Naive B cell (primary cell): ENCODE results near the gene MCCC2. TPM values are rescaled to one million over a fixed set of nuclear protein-coding genes. Genes with fewer than 3 reads are reported as not detected.
"Not testable (repeated sequence)": the region's sequence is repeated elsewhere in the genome, so short reads cannot be mapped to it uniquely, and the experiment has no call there.

Experiments used
- ATAC-seq, 2 donors: fragments of 150-1000 bp; cut with Tn5 transposase; 2 replicates each; pipeline ENCODE4 v1.10.0; 2021; ENCODE audit warnings: low read depth in 2 of 2, mild to moderate bottlenecking in 2 of 2, moderate library complexity in 2 of 2
- DNase-seq: peaks from one replicate; pipeline ENCODE4 v3.0.0; 2022
- H3K27ac Mint-ChIP-seq, 6 donors: one replicate each; pipeline ENCODE4 v1.8.0; 2020 to 2022; ENCODE audit warnings: mild to moderate bottlenecking in 6 of 6, mixed read lengths in 6 of 6, moderate library complexity in 5 of 6, inconsistent platforms in 2 of 6
- H3K27me3 Mint-ChIP-seq, 3 donors: one replicate each; pipeline ENCODE4 v1.8.0; 2021 to 2022; ENCODE audit warnings: mixed read lengths in 3 of 3, mild to moderate bottlenecking in 1 of 3
- H3K36me3 Mint-ChIP-seq, 2 donors: one replicate each; pipeline ENCODE4 v1.8.0; 2020 to 2022; ENCODE audit warnings: mixed read lengths in 2 of 2, inconsistent platforms in 1 of 2, mild to moderate bottlenecking in 1 of 2
- H3K4me1 Mint-ChIP-seq, 3 donors: one replicate each; pipeline ENCODE4 v1.8.0; 2020 to 2022; ENCODE audit warnings: mixed read lengths in 3 of 3, inconsistent platforms in 1 of 3, mild to moderate bottlenecking in 1 of 3, moderate library complexity in 1 of 3
- H3K4me3 Mint-ChIP-seq, 8 donors: one replicate each; pipeline ENCODE4 v1.8.0; 2020 to 2022; ENCODE audit warnings: mild to moderate bottlenecking in 8 of 8, mixed read lengths in 8 of 8, moderate library complexity in 8 of 8, inconsistent platforms in 2 of 8
- H3K9me3 Mint-ChIP-seq, 7 donors: one replicate each; pipeline ENCODE4 v1.8.0; 2020 to 2022; ENCODE audit warnings: mixed read lengths in 7 of 7, mild to moderate bottlenecking in 5 of 7, inconsistent platforms in 2 of 7, moderate library complexity in 1 of 7
- polyA plus RNA-seq, 6 donors: library from polyadenylated mRNA; unstranded; fragments of 300-500 nt; fragmentation: Illumina TruSeq; gene quantifications; one replicate each; pipeline ENCODE4 v1.2.3, GENCODE V29; 2021; ENCODE audit warnings: low read depth in 6 of 6

MCCC2 gene
- polyA plus RNA-seq, 6 donors from 2014 or later, result 27.3 to 42.1 (median 35.4) TPM

DNA sequence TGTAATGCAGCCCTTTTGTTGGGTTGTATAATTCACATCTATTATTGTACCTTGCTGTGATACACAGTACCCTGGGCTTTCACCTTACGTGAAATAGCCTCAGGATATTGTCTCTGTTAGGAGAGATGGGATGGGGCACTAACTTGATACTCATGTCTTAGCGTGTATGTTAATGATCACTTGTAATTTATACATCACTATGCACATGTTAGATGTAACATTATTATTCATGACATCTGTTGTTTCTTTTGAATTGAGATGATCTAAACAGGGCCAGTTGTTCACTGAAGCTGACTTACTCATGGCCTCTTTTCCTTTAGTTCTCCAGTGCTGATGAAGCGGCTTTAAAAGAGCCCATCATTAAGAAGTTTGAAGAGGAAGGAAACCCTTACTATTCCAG, 65.2 kb downstream of the MCCC2 start:
- Mint-ChIP-seq H3K27me3 (no peaks in the 10 kb centered on the region), H3K27ac (peak overlapping the region in 1 of 6 donors; percentile 72), H3K36me3 (peaks cover 33 to 55% of the 10 kb centered on the region in 2 donors)

DNA sequence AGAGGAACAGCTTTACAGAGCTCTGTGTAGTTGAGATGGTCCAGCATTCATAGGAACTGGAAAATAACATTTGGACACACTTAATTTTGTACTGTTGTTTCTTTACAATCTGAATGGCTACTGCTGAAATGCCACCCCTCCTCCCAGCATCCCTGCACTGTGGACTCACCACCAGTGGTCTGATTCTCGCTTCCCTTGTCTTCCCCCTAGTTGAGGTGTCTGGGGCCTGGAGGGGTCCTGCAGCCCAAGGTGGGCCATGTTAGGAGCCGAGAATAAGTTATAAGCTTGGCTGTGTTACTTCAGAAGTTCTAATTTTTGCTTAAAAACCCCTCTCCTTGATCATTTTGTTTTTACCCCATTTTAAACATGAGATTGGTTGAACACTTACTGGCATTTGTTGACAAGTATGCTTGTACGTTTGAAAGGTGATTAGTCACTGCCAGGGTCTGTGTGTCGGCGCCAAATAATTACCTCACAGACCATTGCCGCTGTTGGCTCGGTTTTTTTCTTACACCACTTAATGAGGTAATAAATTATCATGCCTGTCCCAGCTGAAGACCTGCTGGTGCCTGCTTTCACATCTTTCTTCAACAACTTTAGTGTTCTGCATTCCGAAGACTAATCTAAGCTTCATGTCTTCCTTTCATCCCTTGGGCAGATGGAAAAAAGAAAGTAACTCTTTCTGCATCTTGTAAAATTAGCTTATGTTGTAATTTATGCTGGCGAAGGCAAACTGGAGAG, 65.8 kb downstream of the MCCC2 start:
- no peak overlapping the region for H3K4me3 Mint-ChIP-seq
- no peak for ATAC-seq
- peaks cover 33 to 61% of the 10 kb centered on the region in 2 donors for H3K36me3 Mint-ChIP-seq
- DNase-seq, result no peak
- no peaks in the 10 kb centered on the region for H3K4me1 Mint-ChIP-seq
- H3K9me3 Mint-ChIP-seq, result no peaks in the 10 kb centered on the region
- no peaks in the 10 kb centered on the region for H3K27me3 Mint-ChIP-seq
- peak overlapping the region in 1 of 6 donors; percentile 72 for H3K27ac Mint-ChIP-seq

More for the DNA sequence above, 65.2 kb downstream of the MCCC2 start:
- Mint-ChIP-seq H3K4me1 (no peaks in the 10 kb centered on the region), H3K4me3 (no peak overlapping the region), H3K9me3 (no peaks in the 10 kb centered on the region)
- DNase-seq, result no peak
- ATAC-seq, result no peak

DNA sequence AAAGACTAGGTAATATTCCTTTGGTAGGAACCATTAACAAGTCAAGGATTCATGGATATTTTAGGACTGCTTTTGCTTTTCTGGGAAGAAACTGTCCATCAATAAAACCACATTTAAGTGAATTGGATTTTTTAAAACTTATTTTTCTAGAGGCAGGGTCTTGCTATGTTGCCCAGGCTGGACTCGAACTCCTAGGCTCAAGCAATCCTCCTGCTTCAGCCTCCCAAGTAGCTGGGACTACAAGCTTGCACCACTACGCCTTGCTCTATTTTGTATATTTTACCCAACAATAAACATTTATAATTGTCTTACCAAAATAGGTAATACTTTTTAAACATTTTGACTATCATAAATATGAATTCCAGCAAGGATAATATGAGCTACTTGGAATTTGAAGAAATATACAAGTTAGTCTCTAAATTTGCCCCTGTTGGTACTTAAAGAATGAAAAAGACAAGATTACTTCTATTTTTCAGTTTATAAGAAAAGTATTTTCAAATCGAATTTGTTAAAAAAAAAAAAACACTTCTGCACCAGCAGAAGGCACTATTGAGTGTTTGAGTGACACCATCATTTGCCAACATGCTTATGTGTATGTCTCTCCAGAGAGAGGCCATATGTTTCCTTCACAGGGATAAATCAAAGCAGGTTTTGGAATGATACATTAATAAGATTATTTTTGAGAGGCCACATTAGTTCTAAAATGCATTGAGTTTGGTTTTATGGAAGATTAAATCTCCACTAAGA, 71.9 kb downstream of the MCCC2 start:
- Mint-ChIP-seq H3K9me3 (no peaks in the 10 kb centered on the region), H3K27ac (peak overlapping the region in 2 of 6 donors; percentile 47 to 52), H3K27me3 (no peaks in the 10 kb centered on the region), H3K4me1 (no peaks in the 10 kb centered on the region), H3K36me3 (peaks cover 11 to 30% of the 10 kb centered on the region in 2 donors), H3K4me3 (no peak overlapping the region)
- DNase-seq (no peak), ATAC-seq (no peak)

DNA sequence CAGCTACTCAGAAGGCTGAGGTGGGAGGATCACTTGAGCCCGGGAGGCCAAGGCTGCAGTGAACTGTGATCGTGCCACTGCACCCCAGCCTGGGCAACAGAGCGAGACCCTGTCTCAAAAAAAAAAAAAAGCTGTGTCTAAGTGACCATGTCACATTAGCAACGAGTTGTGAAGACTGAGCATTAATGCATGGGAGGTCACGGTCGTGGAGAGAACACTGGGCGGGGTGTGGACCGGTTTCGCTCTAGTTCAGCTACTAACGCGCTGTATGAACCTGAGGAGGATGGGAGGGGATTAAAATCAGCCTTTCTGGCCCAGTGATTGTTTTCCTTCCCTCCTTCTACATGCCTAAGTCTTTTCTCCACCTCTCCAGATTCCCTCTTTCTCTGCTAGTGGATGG, 75.2 kb downstream of the MCCC2 start:
- ATAC-seq, result no peak
- Mint-ChIP-seq H3K27me3 (peaks cover 0 to 9% (median 0%) of the 10 kb centered on the region in 3 donors), H3K4me3 (no peak overlapping the region), H3K4me1 (no peaks in the 10 kb centered on the region), H3K27ac (no peak overlapping the region), H3K9me3 (no peaks in the 10 kb centered on the region), H3K36me3 (peaks cover 10% of the 10 kb centered on the region in 2 donors)
- DNase-seq, result no peak

DNA sequence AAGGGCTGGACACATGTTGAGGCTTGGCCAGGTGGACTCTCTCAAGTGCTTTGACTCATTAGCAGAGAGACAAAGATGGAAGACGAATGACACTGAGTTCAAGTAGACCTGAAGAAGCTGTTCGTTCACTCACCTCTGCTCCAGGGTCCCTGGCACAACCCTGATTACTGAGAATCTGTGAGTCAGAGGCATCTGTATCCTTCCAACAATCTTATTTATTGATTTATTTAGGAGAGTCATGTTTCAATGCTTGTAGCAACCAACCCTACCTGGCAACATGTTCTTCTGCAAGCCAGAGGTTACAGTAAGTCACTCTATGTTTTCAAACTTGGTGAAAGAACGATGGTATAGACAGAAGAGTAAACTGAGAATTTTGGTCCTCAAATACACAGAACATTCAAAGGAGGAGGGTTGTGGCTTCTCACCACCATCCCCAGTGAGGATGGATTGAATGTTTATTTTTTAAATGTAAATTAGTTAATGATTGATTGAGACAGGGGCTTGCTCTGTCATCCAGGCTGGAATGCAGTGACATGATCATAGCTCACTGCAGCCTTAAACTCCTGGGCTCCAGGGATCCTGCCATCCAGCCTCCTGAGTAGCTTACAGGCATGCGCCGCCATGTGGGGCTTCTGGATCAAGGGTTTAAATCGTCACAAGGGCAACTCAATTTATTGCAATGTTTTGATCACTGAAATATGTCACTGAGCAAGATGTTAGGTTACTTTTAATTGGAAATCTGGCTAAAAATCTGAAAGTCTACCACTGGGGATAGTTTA, 76.2 kb downstream of the MCCC2 start:
- H3K36me3 Mint-ChIP-seq, result peaks cover under 1% of the 10 kb centered on the region in 2 donors
- H3K27ac Mint-ChIP-seq, result no peak overlapping the region
- H3K27me3 Mint-ChIP-seq, result peaks cover 0 to 9% (median 0%) of the 10 kb centered on the region in 3 donors
- no peaks in the 10 kb centered on the region for H3K4me1 Mint-ChIP-seq
- peaks cover 0 to 2% (median 0%) of the 10 kb centered on the region in 7 donors for H3K9me3 Mint-ChIP-seq
- DNase-seq (no peak), ATAC-seq (no peak)
- no peak overlapping the region for H3K4me3 Mint-ChIP-seq

DNA sequence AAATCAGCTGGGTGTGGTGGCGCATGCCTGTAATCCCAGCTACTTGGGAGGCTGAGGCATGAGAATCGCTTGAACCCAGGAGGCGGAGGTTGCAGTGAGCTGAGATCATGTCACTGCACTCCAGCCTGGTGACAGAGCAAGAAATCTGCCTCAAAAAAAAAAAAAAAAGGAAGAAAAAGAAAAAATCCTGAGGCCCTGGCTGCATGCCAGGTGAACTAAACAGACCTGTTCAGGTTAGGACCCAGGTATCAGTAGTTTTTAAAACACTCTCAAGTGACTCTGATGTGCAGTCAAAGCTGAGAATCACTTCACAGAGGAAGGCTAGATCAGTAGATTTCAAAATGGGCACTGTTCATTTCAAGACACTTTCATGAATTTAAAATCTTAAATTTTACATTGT, 77.5 kb downstream of the MCCC2 start:
- not testable (repeated sequence) for H3K27ac Mint-ChIP-seq, H3K9me3 Mint-ChIP-seq, DNase-seq, H3K4me3 Mint-ChIP-seq, H3K4me1 Mint-ChIP-seq, H3K27me3 Mint-ChIP-seq, H3K36me3 Mint-ChIP-seq, ATAC-seq

DNA sequence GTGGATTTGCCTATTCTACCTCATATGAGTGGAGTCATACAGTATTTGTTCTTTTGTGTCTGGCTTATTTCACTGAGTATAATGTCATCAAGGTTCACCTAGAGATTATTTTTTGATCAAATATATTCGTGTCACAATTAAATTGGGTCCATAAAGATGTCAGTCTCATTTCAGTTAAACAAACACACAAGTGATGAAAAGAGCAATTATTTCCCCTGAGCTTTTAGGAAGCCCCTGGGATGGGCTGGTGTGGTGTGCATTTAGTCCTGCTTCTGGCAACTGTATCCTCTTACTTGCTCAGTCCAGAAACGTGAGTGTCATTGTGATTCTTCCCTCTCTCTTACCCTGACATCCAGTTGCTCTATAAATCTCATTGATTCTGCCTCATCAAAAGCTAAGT, 79.2 kb downstream of the MCCC2 start:
- no peaks in the 10 kb centered on the region for H3K36me3 Mint-ChIP-seq
- H3K4me1 Mint-ChIP-seq, result no peaks in the 10 kb centered on the region
- DNase-seq (no peak), ATAC-seq (no peak)
- H3K4me3 Mint-ChIP-seq, result no peak overlapping the region
- H3K27ac Mint-ChIP-seq, result peak overlapping the region in 2 of 6 donors; percentile 18 to 67
- H3K9me3 Mint-ChIP-seq, result peaks cover 0 to 2% (median 0%) of the 10 kb centered on the region in 7 donors
- H3K27me3 Mint-ChIP-seq, result peaks cover 0 to 10% (median 9%) of the 10 kb centered on the region in 3 donors

DNA sequence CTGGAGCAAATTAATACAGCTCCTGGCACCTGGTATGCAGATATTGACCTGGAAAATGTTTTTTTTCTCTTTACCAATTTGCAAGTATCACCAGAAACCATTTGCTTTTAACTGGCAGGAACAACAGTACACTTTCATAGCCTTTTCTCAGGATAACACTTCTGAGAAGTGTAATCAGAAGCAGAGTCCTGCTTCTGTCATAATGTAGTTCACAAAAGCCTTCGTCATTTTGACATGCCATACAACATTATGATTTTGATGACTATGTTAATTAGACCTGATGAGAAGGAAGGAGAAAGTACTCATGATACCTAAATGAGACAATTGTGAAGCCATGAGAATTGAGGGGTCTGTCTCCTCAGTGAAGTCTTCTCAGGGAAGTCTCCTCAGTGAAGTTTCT, 90.8 kb downstream of the MCCC2 start:
- Mint-ChIP-seq H3K27ac (no peak overlapping the region), H3K27me3 (peaks cover 38 to 52% (median 45%) of the 10 kb centered on the region in 3 donors), H3K4me1 (no peaks in the 10 kb centered on the region), H3K36me3 (no peaks in the 10 kb centered on the region), H3K4me3 (no peak overlapping the region), H3K9me3 (peaks cover 0 to 7% (median 3%) of the 10 kb centered on the region in 7 donors)
- ATAC-seq, result no peak
- DNase-seq, result no peak

DNA sequence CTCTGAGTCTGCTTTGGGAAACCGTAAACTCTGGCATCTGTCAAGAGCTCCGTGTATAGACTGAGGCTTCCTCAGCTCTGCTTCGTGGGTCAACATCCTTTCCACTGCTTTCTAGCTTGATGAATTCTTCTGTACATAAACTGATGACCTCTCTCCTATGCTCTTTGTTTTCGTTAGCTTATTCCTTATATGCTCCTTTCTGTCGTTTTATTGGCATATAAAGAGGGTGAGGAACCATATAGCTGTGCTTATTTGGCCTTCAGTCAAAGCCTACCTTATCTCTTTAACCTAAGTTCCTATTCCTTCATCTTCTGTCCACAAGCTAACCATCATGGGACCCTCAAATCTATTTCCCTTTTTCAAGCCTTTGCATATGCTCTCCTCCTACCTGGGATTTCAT, 92.6 kb downstream of the MCCC2 start:
- Mint-ChIP-seq H3K4me1 (no peaks in the 10 kb centered on the region), H3K9me3 (peaks cover 3 to 12% (median 11%) of the 10 kb centered on the region in 7 donors), H3K4me3 (no peak overlapping the region), H3K27me3 (peaks cover 38 to 58% (median 48%) of the 10 kb centered on the region in 3 donors), H3K36me3 (no peaks in the 10 kb centered on the region), H3K27ac (no peak overlapping the region)
- no peak for ATAC-seq
- DNase-seq, result no peak

DNA sequence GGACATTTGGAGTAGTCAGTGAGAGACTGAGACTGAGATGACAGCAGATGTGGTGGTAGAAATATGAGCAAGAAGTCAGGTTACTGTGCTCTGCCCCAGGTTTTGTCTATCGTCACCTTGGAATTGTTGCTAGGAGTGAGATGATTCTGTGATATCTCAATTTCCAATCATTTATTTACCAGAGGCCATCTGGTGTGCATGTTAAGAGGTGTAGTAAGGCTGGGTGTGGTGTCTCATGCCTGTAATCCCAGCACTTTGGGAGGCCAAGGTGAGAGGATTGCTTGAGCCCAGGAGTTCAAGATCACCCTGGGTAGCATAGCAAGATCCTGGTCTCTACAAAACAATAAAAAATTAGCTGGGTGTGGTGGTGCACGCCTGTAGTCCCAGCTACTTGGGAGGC, 93.4 kb downstream of the MCCC2 start:
- no peak for DNase-seq
- H3K27me3 Mint-ChIP-seq, result peaks cover 38 to 61% (median 40%) of the 10 kb centered on the region in 3 donors
- H3K27ac Mint-ChIP-seq, result no peak overlapping the region
- H3K4me1 Mint-ChIP-seq, result no peaks in the 10 kb centered on the region
- no peaks in the 10 kb centered on the region for H3K36me3 Mint-ChIP-seq
- no peak overlapping the region for H3K4me3 Mint-ChIP-seq
- H3K9me3 Mint-ChIP-seq, result peaks cover 0 to 20% (median 13%) of the 10 kb centered on the region in 7 donors
- no peak for ATAC-seq

DNA sequence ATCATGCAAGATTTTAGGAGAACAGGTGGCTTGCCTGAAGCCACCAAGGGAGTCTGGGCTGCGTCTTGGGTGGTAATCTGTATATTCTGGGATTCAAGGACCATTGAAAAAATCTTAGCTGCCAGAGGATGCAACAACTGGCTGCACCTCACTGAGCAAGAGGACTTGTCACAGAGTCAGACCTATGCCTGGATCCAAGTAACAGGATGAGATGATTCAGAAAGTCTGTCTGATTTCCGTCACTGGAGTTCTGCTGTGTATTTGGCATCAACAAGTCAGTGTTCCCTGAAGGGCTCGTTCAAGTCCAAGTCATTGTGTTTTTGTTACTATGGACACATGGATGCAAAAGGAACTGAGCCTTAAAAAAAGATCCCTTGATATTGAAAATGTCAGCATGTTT, 94.2 kb downstream of the MCCC2 start:
- H3K27ac Mint-ChIP-seq, result no peak overlapping the region
- peaks cover 34 to 63% (median 42%) of the 10 kb centered on the region in 3 donors for H3K27me3 Mint-ChIP-seq
- H3K36me3 Mint-ChIP-seq, result no peaks in the 10 kb centered on the region
- peaks cover 0 to 28% (median 19%) of the 10 kb centered on the region in 7 donors for H3K9me3 Mint-ChIP-seq
- H3K4me1 Mint-ChIP-seq, result no peaks in the 10 kb centered on the region
- ATAC-seq (no peak), DNase-seq (no peak)
- no peak overlapping the region for H3K4me3 Mint-ChIP-seq

DNA sequence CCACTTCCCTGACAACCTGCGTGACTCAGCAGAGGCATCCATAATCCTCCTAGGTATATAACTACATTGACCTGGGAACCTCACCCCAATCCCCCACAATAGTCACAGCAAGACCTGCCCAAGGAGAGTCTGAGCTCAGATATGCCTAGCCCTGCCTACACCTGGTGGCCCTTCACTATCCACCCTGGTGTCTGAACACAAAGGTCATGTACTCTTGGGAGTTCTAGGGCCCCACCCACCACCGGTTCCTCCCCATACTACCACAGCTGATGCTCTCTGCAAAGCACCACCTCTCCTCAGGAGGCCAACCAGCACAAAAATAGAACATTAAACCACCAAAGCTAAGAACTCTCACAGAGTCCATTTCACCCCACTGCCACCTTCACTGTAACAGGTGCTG, 97.2 kb downstream of the MCCC2 start:
- Mint-ChIP-seq H3K36me3 (no peaks in the 10 kb centered on the region), H3K9me3 (peaks cover 8 to 31% (median 20%) of the 10 kb centered on the region in 7 donors), H3K27me3 (peaks cover 30 to 66% (median 35%) of the 10 kb centered on the region in 3 donors), H3K4me1 (no peaks in the 10 kb centered on the region), H3K27ac (no peak overlapping the region), H3K4me3 (no peak overlapping the region)
- no peak for DNase-seq
- ATAC-seq, result no peak

DNA sequence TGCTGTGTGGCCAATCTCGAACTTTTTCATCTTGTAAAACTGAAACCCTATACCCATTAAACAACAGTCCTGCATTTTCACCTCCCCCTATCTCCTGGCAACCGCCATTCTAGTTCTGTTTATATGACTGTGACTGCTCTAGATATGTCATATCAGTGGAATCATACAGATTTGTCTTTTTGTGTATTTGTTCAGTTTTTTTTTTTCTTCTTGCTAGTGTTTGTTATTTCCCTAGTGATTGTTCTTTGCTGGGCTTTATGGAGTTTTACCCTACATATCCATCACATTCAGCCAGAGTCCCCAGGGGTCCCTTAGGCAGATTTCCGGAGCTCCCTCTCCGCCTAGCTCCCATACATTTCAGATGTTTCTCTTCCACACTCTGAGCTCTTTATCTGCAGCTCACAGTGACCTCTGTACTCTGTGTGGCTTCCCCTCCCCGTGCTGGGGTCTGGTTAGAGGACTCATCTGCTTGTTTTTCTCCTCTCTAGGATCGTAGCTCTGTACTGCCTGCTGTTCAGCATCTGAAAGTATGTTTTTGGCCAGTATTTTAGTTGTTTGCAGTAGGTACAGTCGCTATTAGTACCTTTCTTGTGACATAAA, 106.8 kb downstream of the MCCC2 start:
- peaks cover 0 to 12% (median 5%) of the 10 kb centered on the region in 7 donors for H3K9me3 Mint-ChIP-seq
- H3K27me3 Mint-ChIP-seq, result peaks cover 16 to 21% (median 19%) of the 10 kb centered on the region in 3 donors
- H3K27ac Mint-ChIP-seq, result no peak overlapping the region
- H3K36me3 Mint-ChIP-seq, result peaks cover 0 to 10% of the 10 kb centered on the region in 2 donors
- peaks cover 0 to 6% (median 5%) of the 10 kb centered on the region in 3 donors for H3K4me1 Mint-ChIP-seq
- no peak overlapping the region for H3K4me3 Mint-ChIP-seq
- no peak for DNase-seq
- no peak for ATAC-seq
